Heart left ventricle (tissue), 16 donors: Measurements from ENCODE around the gene AOC2. TPM values are rescaled to one million over a fixed set of nuclear protein-coding genes. Genes with fewer than 3 reads are reported as not detected.

ENCODE experiments used
- ATAC-seq, 4 donors: fragments of 200-7000 bp; cut with Tn5 transposase; one replicate each; pipeline ENCODE4 v1.9.1; 2020 to 2022; ENCODE audit warnings: moderate library complexity in 4 of 4, mild to moderate bottlenecking in 3 of 4, moderate number of reproducible peaks in 1 of 4
- DNase-seq, 5 donors: peaks; one replicate each; pipeline ENCODE4 v3.0.0-alpha.2; 2020
- H3K27ac ChIP-seq, 12 donors: fragments of 200-600 bp; sonication (generic) in 4 of 12; one replicate each; pipeline versions ENCODE4 v1.5.0 to v1.8.0; 2016 to 2022; ENCODE audit warnings: mild to moderate bottlenecking in 2 of 12
- H3K27me3 ChIP-seq, 9 donors: fragments of 200-600 bp; sonication (generic) in 2 of 9; one replicate each; pipeline versions ENCODE4 v1.5.1 to v1.8.0; 2016 to 2022; ENCODE audit warnings: mild to moderate bottlenecking in 3 of 9
- H3K36me3 ChIP-seq, 9 donors: fragments of 200-600 bp; sonication (generic) in 2 of 9; one replicate each; pipeline versions ENCODE4 v1.5.0 to v1.8.0; 2018 to 2022; ENCODE audit warnings: mild to moderate bottlenecking in 2 of 9
- H3K4me1 ChIP-seq, 12 donors: fragments of 200-600 bp; sonication (generic) in 4 of 12; one replicate each; pipeline versions ENCODE4 v1.5.0 to v1.8.0; 2016 to 2022; ENCODE audit warnings: mild to moderate bottlenecking in 3 of 12
- H3K4me3 ChIP-seq, 12 donors: fragments of 200-600 bp; sonication (generic) in 4 of 12; one replicate each; pipeline versions ENCODE4 v1.5.0 to v1.8.0; 2017 to 2022; ENCODE audit warnings: mild to moderate bottlenecking in 9 of 12, moderate library complexity in 4 of 12
- H3K9me3 ChIP-seq, 12 donors: fragments of 200-600 bp; sonication (generic) in 4 of 12; one replicate each; pipeline versions ENCODE4 v1.5.0 to v1.8.0; 2016 to 2022; ENCODE audit warnings: mild to moderate bottlenecking in 1 of 12
- POLR2A ChIP-seq, 2 donors: fragments of 450-650 bp; IDR thresholded peaks; one replicate each; pipeline ENCODE4 v1.6.1; 2017; ENCODE audit warnings: antibody characterized with exemption in 2 of 2, mild to moderate bottlenecking in 2 of 2, moderate library complexity in 2 of 2
- WGBS, 4 donors: extraction: QIAGEN DNeasy Blood & Tissue Kit in 2 of 4; methylation state at CpG; one replicate each; pipeline versions ENCODE4 v1.1.5 to v1.1.7; 2013 to 2018; 5-methylcytosine and 5-hydroxymethylcytosine counted together
- intact Hi-C, 10 donors: fragments of 100-400 bp; cut with DNase I; formaldehyde crosslinking; loops; one replicate each; pipeline versions ENCODE4 v1.11.1 to v1.14.2; 2022
- polyA plus RNA-seq, 2 donors: library from polyadenylated mRNA; stranded (reverse); fragments of 200-250 nt; gene quantifications; one replicate each; pipeline ENCODE4 v1.2.3, GENCODE V29; 2013
- total RNA-seq, 9 donors: library from RNA; depleted of rRNA in 2 of 9; stranded (reverse); fragments of >200 nt in 2 of 9; fragmentation: NEBNext Ultra II Directional in 3 of 9; extraction: Animal tissue kit (Norgen Biotek cat#: 25700) in 3 of 9; gene quantifications; one replicate each; pipeline versions ENCODE4 v1.1.0 to v1.2.4, GENCODE V29; 2016 to 2023
- TF ChIP-seq, protein P1 (sequence below), 12 donors: fragments of 200-600 bp; sonication (generic) in 4 of 12; IDR thresholded peaks; one replicate each; pipeline versions ENCODE4 v1.5.0 to v1.8.0; 2018 to 2022; ENCODE audit warnings: antibody characterized with exemption in 12 of 12, mild to moderate bottlenecking in 5 of 12
- donor health status: ischemic (EF 13 %, LVEDD 7.1; RV severe dilation, severe dysfunction).
- donor health status: healthy with polysubstance abuse.
- donor health status: DM: no; HTN: yes; CAD: no.
- donor health status: DM: no; HTN: no; CAD: no.
- donor health status: ischemic (EF 25% LVEDD 6.9; RV normal size, moderate dysfunction).
- donor health status: ischemic (EF 25% LVEDD 5.7; RV mildly dilated, moderate dysfunction).
- donor health status: healthy.
- donor health status: DM: yes; HTN: yes; CAD: no.
- donor health status: ischemic (EF 35%, LVEDD 5.7; RV mildly dilated, moderate dysfunction).
- donor health status: nonischemic (EF 11% LVEDD 7.7; RV severe dilation, severe dysfunction).
- donor health status: DM: yes; HTN: yes; CAD: no.
- donor health status: PGD.
- donor health status: ischemic (EF 29% LVEDD 5.4; RV normal size, mild dysfunction).
- donor health status: nonischemic (EF 23%, LVEDD 6.1; RV moderate dilation, normal function).

AOC2 gene
- total and polyA plus RNA-seq, 11 donors = 0.21 to 0.88 (median 0.44) TPM

GRCh38 chr17:42852351-42852750 lies 8.0 kb downstream of the AOC2 start:
- no peak for ATAC-seq
- H3K4me1 ChIP-seq = peaks cover 0 to 30% (median 7%) of the 10 kb centered on the region in 12 donors

GRCh38 chr17:42853004-42853403 lies 8.6 kb downstream of the AOC2 start:
- intact Hi-C loops = no loop called here
- ATAC-seq (peak in 2 of 4 donors; percentile 8 to 68), DNase-seq (peak in 1 of 5 donors; percentile 24)
- Histone ChIP-seq H3K4me1 (peaks cover 0 to 30% (median 7%) of the 10 kb centered on the region in 12 donors), H3K9me3 (no peaks in the 10 kb centered on the region), H3K4me3 (peak overlapping the region in 11 of 12 donors; percentile 4 to 56 (median 39)), H3K27ac (peak overlapping the region in 7 of 12 donors; percentile 18 to 85 (median 60)), H3K36me3 (no peaks in the 10 kb centered on the region), H3K27me3 (peaks cover 0 to 4% (median 0%) of the 10 kb centered on the region in 9 donors)
- TF ChIP-seq, protein P1, sequence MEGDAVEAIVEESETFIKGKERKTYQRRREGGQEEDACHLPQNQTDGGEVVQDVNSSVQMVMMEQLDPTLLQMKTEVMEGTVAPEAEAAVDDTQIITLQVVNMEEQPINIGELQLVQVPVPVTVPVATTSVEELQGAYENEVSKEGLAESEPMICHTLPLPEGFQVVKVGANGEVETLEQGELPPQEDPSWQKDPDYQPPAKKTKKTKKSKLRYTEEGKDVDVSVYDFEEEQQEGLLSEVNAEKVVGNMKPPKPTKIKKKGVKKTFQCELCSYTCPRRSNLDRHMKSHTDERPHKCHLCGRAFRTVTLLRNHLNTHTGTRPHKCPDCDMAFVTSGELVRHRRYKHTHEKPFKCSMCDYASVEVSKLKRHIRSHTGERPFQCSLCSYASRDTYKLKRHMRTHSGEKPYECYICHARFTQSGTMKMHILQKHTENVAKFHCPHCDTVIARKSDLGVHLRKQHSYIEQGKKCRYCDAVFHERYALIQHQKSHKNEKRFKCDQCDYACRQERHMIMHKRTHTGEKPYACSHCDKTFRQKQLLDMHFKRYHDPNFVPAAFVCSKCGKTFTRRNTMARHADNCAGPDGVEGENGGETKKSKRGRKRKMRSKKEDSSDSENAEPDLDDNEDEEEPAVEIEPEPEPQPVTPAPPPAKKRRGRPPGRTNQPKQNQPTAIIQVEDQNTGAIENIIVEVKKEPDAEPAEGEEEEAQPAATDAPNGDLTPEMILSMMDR (IDR thresholded peaks at IDR 0.05) = no peak
- no peak for TF ChIP-seq POLR2A (IDR thresholded peaks at IDR 0.05)
- 59 to 67% (median 63%) methylated on average over 4 of the region's 4 CpGs for WGBS, 4 donors

More at GRCh38 chr17:42852351-42852750, 8.0 kb downstream of the AOC2 start:
- DNase-seq = peak in 1 of 5 donors; percentile 33
- Histone ChIP-seq H3K36me3 (no peaks in the 10 kb centered on the region), H3K27me3 (peaks cover 0 to 4% (median 0%) of the 10 kb centered on the region in 9 donors), H3K4me3 (peak overlapping the region in 11 of 12 donors; percentile 5 to 56 (median 39)), H3K27ac (peak overlapping the region in 8 of 12 donors; percentile 18 to 85 (median 57)), H3K9me3 (no peaks in the 10 kb centered on the region)
- intact Hi-C loops = no loop called here
- TF ChIP-seq, protein P1 (IDR thresholded peaks at IDR 0.05) = no peak
- TF ChIP-seq POLR2A (IDR thresholded peaks at IDR 0.05) = no peak
- WGBS, 4 donors = 87 to 91% (median 89%) methylated on average over 15 of the region's 15 CpGs

DNA sequence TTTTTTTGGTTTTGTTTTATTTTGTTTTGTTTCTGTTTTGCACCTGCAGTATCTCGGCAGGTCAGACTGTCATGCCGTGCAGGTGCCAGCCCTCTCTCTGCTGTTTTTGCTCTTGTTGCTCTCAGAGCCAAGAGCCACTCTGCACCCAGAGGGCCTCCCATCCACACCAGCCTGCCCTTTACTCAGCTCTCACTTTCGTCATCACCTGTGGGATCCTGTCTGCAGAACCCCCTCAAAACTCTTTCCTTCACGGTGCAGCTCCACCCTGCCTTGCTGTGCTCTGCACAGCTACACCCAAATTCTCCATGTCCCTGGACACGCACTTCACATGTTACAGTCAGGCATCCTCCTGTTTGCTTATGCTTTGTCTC lies 9.2 kb downstream of the AOC2 start:
- H3K36me3 ChIP-seq = no peaks in the 10 kb centered on the region
- no peak for ATAC-seq
- intact Hi-C loops = no loop called here
- H3K27me3 ChIP-seq = peaks cover 0 to 4% (median 0%) of the 10 kb centered on the region in 9 donors
- no peaks in the 10 kb centered on the region for H3K9me3 ChIP-seq
- peak overlapping the region in 9 of 12 donors; percentile 0 to 56 (median 41) for H3K4me3 ChIP-seq
- TF ChIP-seq POLR2A (IDR thresholded peaks at IDR 0.05) = no peak
- no peak for DNase-seq
- peak overlapping the region in 4 of 12 donors; percentile 24 to 85 (median 68) for H3K27ac ChIP-seq
- H3K4me1 ChIP-seq = peaks cover 0 to 30% (median 7%) of the 10 kb centered on the region in 12 donors
- 69 to 82% (median 75%) methylated on average over 5 of the region's 5 CpGs for WGBS, 4 donors

- no peaks in the 10 kb centered on the region for H3K36me3 ChIP-seq
- ATAC-seq (no peak), DNase-seq (peak in 1 of 5 donors; percentile 34)
- 79 to 82% (median 82%) methylated on average over 13 to 15 of the region's 15 CpGs for WGBS, 4 donors
- no peaks in the 10 kb centered on the region for H3K9me3 ChIP-seq
- H3K27me3 ChIP-seq = peaks cover 0 to 4% (median 0%) of the 10 kb centered on the region in 9 donors
- TF ChIP-seq, protein P1 (IDR thresholded peaks at IDR 0.05) = no peak
- no peak for TF ChIP-seq POLR2A (IDR thresholded peaks at IDR 0.05)
- peaks cover 0 to 30% (median 7%) of the 10 kb centered on the region in 12 donors for H3K4me1 ChIP-seq
- H3K27ac ChIP-seq = peak overlapping the region in 2 of 12 donors; percentile 77 to 85
- intact Hi-C loops = no loop called here
- peak overlapping the region in 9 of 12 donors; percentile 0 to 56 (median 39) for H3K4me3 ChIP-seq
Measured at GRCh38 chr17:42853968-42854790, 9.8 kb downstream of the AOC2 start.
